ENCODE results near the gene SULT1C2. TPM values are rescaled to one million over a fixed set of nuclear protein-coding genes. Genes with fewer than 3 reads are reported as not detected.

SULT1C2 gene
- total RNA-seq, 1 experiment from 2014 or later = 2.0 TPM

- peak; percentile 29 for DNase-seq
- H3K27ac Mint-ChIP-seq (ENCODE audit: unreplicated experiment) = no peak overlapping the region
- BruUV-seq (replicated peaks) = no TSS peak
- peaks cover 28% of the 10 kb centered on the region for H3K4me1 Mint-ChIP-seq (ENCODE audit: low read depth, unreplicated experiment)
- intact Hi-C loops (cut with micrococcal nuclease; ENCODE audit: unreplicated experiment) = no loop called here
- H3K4me3 Mint-ChIP-seq (ENCODE audit: low read depth, unreplicated experiment) = no peak overlapping the region
- H3K9me3 Mint-ChIP-seq (ENCODE audit: low read depth, unreplicated experiment) = no peaks in the 10 kb centered on the region
- H3K36me3 Mint-ChIP-seq (ENCODE audit: insufficient read depth, unreplicated experiment) = no peaks in the 10 kb centered on the region
- H3K27me3 Mint-ChIP-seq (ENCODE audit: unreplicated experiment) = no peaks in the 10 kb centered on the region
- TF ChIP-seq, protein P1, sequence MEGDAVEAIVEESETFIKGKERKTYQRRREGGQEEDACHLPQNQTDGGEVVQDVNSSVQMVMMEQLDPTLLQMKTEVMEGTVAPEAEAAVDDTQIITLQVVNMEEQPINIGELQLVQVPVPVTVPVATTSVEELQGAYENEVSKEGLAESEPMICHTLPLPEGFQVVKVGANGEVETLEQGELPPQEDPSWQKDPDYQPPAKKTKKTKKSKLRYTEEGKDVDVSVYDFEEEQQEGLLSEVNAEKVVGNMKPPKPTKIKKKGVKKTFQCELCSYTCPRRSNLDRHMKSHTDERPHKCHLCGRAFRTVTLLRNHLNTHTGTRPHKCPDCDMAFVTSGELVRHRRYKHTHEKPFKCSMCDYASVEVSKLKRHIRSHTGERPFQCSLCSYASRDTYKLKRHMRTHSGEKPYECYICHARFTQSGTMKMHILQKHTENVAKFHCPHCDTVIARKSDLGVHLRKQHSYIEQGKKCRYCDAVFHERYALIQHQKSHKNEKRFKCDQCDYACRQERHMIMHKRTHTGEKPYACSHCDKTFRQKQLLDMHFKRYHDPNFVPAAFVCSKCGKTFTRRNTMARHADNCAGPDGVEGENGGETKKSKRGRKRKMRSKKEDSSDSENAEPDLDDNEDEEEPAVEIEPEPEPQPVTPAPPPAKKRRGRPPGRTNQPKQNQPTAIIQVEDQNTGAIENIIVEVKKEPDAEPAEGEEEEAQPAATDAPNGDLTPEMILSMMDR (IDR thresholded peaks at IDR 0.05; ENCODE audit: unreplicated experiment) = no peak
- CTCF ChIA-PET = no interaction called here
Measured at GRCh38 chr2:108315444-108315934, 26.8 kb downstream of the SULT1C2 start.

DNA sequence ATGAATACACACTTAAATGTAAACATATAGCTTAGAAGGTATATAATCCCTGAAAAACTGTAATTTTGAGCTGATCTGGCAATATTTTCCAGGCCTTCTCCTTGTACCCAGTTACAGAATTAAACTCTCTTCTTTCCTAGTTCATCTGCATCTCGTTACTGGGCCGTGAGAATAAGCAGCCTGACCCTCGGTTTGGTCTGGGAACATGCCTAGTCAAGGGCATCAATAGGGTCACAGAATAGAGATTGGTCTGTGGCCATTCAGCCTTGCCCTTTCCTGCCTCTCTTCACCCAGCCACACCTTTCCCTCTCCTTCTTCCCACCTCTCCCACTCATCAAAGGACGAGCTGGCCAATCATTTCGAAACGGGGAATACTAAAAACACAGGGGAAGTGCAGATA is 27.3 kb downstream of the SULT1C2 start:
- DNase-seq = no peak
- BruUV-seq (replicated peaks) = no TSS peak
- H3K36me3 Mint-ChIP-seq (ENCODE audit: insufficient read depth, unreplicated experiment) = no peaks in the 10 kb centered on the region
- CTCF ChIA-PET = no interaction called here
- H3K9me3 Mint-ChIP-seq (ENCODE audit: low read depth, unreplicated experiment) = no peaks in the 10 kb centered on the region
- no peak overlapping the region for H3K4me3 Mint-ChIP-seq (ENCODE audit: low read depth, unreplicated experiment)
- no peak overlapping the region for H3K27ac Mint-ChIP-seq (ENCODE audit: unreplicated experiment)
- intact Hi-C loops (cut with micrococcal nuclease; ENCODE audit: unreplicated experiment) = no loop called here
- H3K27me3 Mint-ChIP-seq (ENCODE audit: unreplicated experiment) = no peaks in the 10 kb centered on the region
- TF ChIP-seq, protein P1 (IDR thresholded peaks at IDR 0.05; ENCODE audit: unreplicated experiment) = no peak
- H3K4me1 Mint-ChIP-seq (ENCODE audit: low read depth, unreplicated experiment) = peaks cover 28% of the 10 kb centered on the region

DNA sequence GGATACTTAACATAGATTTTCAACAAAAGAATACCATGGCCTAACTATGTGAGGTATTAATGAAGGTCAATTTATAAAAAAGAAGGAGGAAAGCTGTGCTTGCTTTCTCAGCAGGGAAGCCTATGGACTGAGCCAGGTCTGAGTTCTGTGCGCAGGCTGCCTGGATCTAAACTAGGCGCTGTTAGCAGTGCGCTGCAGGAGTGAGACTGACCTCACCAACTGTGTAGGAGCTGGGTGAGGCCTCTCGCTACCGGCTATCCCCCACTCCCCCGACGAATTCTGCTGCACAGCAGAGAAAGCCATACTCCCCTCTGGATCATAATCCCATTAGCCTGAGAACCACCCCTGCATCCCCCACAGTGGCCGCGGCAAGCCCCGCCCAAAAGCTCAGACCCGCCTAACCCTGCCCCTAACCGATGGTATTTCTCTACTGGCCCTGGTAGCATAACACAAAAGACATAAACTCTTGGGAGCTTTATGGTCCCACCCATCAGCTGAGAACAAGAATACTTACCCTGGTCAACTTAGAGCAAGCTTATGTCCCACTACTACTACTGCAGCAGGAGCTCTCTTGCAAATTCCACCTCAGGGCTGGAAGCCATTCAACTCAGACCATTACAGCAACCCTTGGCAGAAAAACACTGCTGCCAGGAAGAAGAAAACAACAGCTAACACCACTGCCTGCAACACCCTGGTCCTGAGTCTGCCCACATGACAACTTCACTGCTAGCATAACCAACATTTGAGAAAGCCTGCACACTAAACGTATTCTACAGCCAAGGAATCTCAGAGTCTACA is 28.0 kb downstream of the SULT1C2 start:
- no peaks in the 10 kb centered on the region for H3K36me3 Mint-ChIP-seq (ENCODE audit: insufficient read depth, unreplicated experiment)
- no peak overlapping the region for H3K4me3 Mint-ChIP-seq (ENCODE audit: low read depth, unreplicated experiment)
- H3K9me3 Mint-ChIP-seq (ENCODE audit: low read depth, unreplicated experiment) = no peaks in the 10 kb centered on the region
- no peaks in the 10 kb centered on the region for H3K27me3 Mint-ChIP-seq (ENCODE audit: unreplicated experiment)
- no peak for DNase-seq
- CTCF ChIA-PET = no interaction called here
- TF ChIP-seq, protein P1 (IDR thresholded peaks at IDR 0.05; ENCODE audit: unreplicated experiment) = no peak
- no peak overlapping the region for H3K27ac Mint-ChIP-seq (ENCODE audit: unreplicated experiment)
- H3K4me1 Mint-ChIP-seq (ENCODE audit: low read depth, unreplicated experiment) = peaks cover 28% of the 10 kb centered on the region
- BruUV-seq (replicated peaks) = no TSS peak
- intact Hi-C loops (cut with micrococcal nuclease; ENCODE audit: unreplicated experiment) = no loop called here

DNA sequence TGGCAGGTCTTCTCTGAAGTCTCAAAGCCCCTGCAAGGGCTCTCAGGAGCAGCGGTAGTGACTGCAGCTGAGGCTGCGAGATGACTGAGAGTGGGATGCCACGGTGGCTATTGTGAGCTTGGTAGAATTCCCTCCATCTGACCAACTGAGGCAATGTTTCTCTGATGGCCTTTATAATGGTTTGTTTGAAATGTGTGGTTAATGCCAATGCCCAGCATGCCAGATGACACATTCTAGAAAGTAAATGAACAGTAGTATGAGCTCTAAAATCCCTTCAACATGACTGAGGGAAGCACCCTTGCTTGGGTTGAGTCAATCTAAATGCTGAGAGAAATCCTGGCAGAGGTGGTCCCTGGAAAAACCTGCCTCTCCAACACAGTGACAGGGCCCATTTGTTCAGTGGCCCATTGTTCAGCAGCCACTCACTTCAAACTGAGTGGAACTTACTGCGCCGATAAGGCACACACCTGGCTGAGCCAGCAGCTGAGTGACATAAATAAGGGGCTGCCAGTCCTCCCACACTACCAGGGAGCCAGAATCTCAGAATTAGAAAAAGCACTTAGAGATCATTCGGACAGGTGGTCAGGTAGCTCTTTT is 31.7 kb downstream of the SULT1C2 start:
- DNase-seq = no peak
- CTCF ChIA-PET = no interaction called here
- Mint-ChIP-seq H3K9me3 (ENCODE audit: low read depth, unreplicated experiment) (no peaks in the 10 kb centered on the region), H3K4me1 (ENCODE audit: low read depth, unreplicated experiment) (peaks cover 20% of the 10 kb centered on the region), H3K27me3 (ENCODE audit: unreplicated experiment) (no peaks in the 10 kb centered on the region), H3K36me3 (ENCODE audit: insufficient read depth, unreplicated experiment) (no peaks in the 10 kb centered on the region), H3K4me3 (ENCODE audit: low read depth, unreplicated experiment) (no peak overlapping the region), H3K27ac (ENCODE audit: unreplicated experiment) (no peak overlapping the region)
- intact Hi-C loops (cut with micrococcal nuclease; ENCODE audit: unreplicated experiment) = no loop called here
- no TSS peak for BruUV-seq (replicated peaks)
- TF ChIP-seq, protein P1 (IDR thresholded peaks at IDR 0.05; ENCODE audit: unreplicated experiment) = no peak

All from Calu3 (cell line).